Activated B cell treated with CpG ODN at 0.5 μM for 24 hours (primary cell): ENCODE measurements around the gene SF3B6. TPM values are rescaled to one million over a fixed set of nuclear protein-coding genes. Genes with fewer than 3 reads are reported as not detected.

Source experiments
- ATAC-seq: fragments of 200-7000 bp; cut with Tn5 transposase; one replicate; pipeline ENCODE4 v1.10.0; 2021; ENCODE audit warnings: low read depth, mild to moderate bottlenecking, moderate library complexity
- CTCF ChIA-PET: fragments of 350-600 bp; sonication (Branson Sonifier 250); formaldehyde crosslinking; loops from one replicate; lab custom pipeline; 2021; ENCODE audit warnings: antibody characterized with exemption; lab: Charles Lee
- POLR2A ChIA-PET: fragments of 350-600 bp; sonication (Branson Sonifier 250); formaldehyde crosslinking; loops from one replicate; lab custom pipeline; 2021; ENCODE audit warnings: antibody characterized with exemption; lab: Charles Lee
- DNase-seq: peaks from one replicate; pipeline ENCODE4 v3.0.0; 2022
- H3K27ac Mint-ChIP-seq: one replicate; pipeline ENCODE4 v1.8.0; 2020; ENCODE audit warnings: mixed read lengths
- H3K27me3 Mint-ChIP-seq: one replicate; pipeline ENCODE4 v1.8.0; 2021; ENCODE audit warnings: mixed read lengths
- H3K36me3 Mint-ChIP-seq: one replicate; pipeline ENCODE4 v1.8.0; 2021; ENCODE audit warnings: low read depth, mixed read lengths
- H3K4me1 Mint-ChIP-seq: one replicate; pipeline ENCODE4 v1.8.0; 2021; ENCODE audit warnings: mixed read lengths
- H3K4me3 Mint-ChIP-seq: one replicate; pipeline ENCODE4 v1.8.0; 2020; ENCODE audit warnings: mild to moderate bottlenecking, mixed read lengths
- H3K9me3 Mint-ChIP-seq: one replicate; pipeline ENCODE4 v1.8.0; 2020; ENCODE audit warnings: mixed read lengths
- CTCF ChIP-seq: fragments of 200-600 bp; IDR thresholded peaks from one replicate; pipeline ENCODE4 v1.8.0; 2022; ENCODE audit warnings: antibody characterized with exemption, mild to moderate bottlenecking
- intact Hi-C: fragments of 100-400 bp; cut with micrococcal nuclease; formaldehyde crosslinking; loops from one replicate; pipeline ENCODE4 v1.15.1; 2024
- total RNA-seq: library from RNA; stranded (reverse); gene quantifications from 2 replicates; pipeline ENCODE4 v1.2.3, GENCODE V29; 2022

SF3B6 gene
- total RNA-seq, 1 donor from 2014 or later: 70.4 TPM

- TF ChIP-seq CTCF: no peak
- Mint-ChIP-seq H3K4me3 (no peak overlapping the region), H3K27ac (no peak overlapping the region), H3K36me3 (peaks cover 70% of the 10 kb centered on the region), H3K4me1 (no peaks in the 10 kb centered on the region), H3K27me3 (no peaks in the 10 kb centered on the region), H3K9me3 (no peaks in the 10 kb centered on the region)
- ChIA-PET POLR2A (no interaction called here), CTCF (interaction anchor here (1.9 kb wide), 1 partner anchor 99 kb away, joined by 4 read pairs; the partner anchor contains the start of gene ATAD2B)
- intact Hi-C loops: no loop called here
- ATAC-seq (no peak), DNase-seq (no peak)
Measured at GRCh38 chr2:24026233-24026632, 49.9 kb downstream of the SF3B6 start.

GRCh38 chr2:24024996-24025663 lies 51.0 kb downstream of the SF3B6 start:
- Mint-ChIP-seq H3K4me3 (no peak overlapping the region), H3K4me1 (no peaks in the 10 kb centered on the region), H3K36me3 (peaks cover 59% of the 10 kb centered on the region), H3K9me3 (no peaks in the 10 kb centered on the region), H3K27ac (no peak overlapping the region), H3K27me3 (no peaks in the 10 kb centered on the region)
- DNase-seq: no peak
- no peak for ATAC-seq
- ChIA-PET POLR2A (no interaction called here), CTCF (interaction anchor here (1.9 kb wide), 1 partner anchor 98 kb away, joined by 4 read pairs; the partner anchor contains the start of gene ATAD2B)
- TF ChIP-seq CTCF: no peak
- intact Hi-C loops: no loop called here

GRCh38 chr2:24024018-24024417 lies 52.1 kb downstream of the SF3B6 start:
- Mint-ChIP-seq H3K9me3 (no peaks in the 10 kb centered on the region), H3K36me3 (peaks cover 48% of the 10 kb centered on the region), H3K4me1 (no peaks in the 10 kb centered on the region), H3K4me3 (no peak overlapping the region), H3K27ac (no peak overlapping the region), H3K27me3 (no peaks in the 10 kb centered on the region)
- POLR2A ChIA-PET: no interaction called here
- DNase-seq (no peak), ATAC-seq (no peak)
- intact Hi-C loops: no loop called here
- TF ChIP-seq CTCF: no peak
- CTCF ChIA-PET: no interaction called here

- H3K4me1 Mint-ChIP-seq: no peaks in the 10 kb centered on the region
- H3K4me3 Mint-ChIP-seq: no peak overlapping the region
- H3K27ac Mint-ChIP-seq: no peak overlapping the region
- DNase-seq (no peak), ATAC-seq (no peak)
- peaks cover 42% of the 10 kb centered on the region for H3K36me3 Mint-ChIP-seq
- ChIA-PET POLR2A (interaction anchor here (0.6 kb wide), 1 partner anchor 24 kb away, joined by 7 read pairs; no protein-coding TSS in a partner anchor), CTCF (no interaction called here)
- H3K27me3 Mint-ChIP-seq: no peaks in the 10 kb centered on the region
- H3K9me3 Mint-ChIP-seq: no peaks in the 10 kb centered on the region
- no peak for TF ChIP-seq CTCF
- intact Hi-C loops: no loop called here
Measured at GRCh38 chr2:24022975-24023575, 53.1 kb downstream of the SF3B6 start.

GRCh38 chr2:24022324-24022974 lies 53.7 kb downstream of the SF3B6 start:
- no peaks in the 10 kb centered on the region for H3K27me3 Mint-ChIP-seq
- H3K4me1 Mint-ChIP-seq: no peaks in the 10 kb centered on the region
- no peak overlapping the region for H3K4me3 Mint-ChIP-seq
- intact Hi-C loops: no loop called here
- POLR2A ChIA-PET: interaction anchor here (0.6 kb wide), 1 partner anchor 23 kb away, joined by 7 read pairs; no protein-coding TSS in a partner anchor
- CTCF ChIA-PET: no interaction called here
- H3K9me3 Mint-ChIP-seq: no peaks in the 10 kb centered on the region
- no peak for ATAC-seq
- H3K27ac Mint-ChIP-seq: no peak overlapping the region
- no peak for DNase-seq
- H3K36me3 Mint-ChIP-seq: peaks cover 42% of the 10 kb centered on the region
- no peak for TF ChIP-seq CTCF
